Stimulated activated CD8-positive, alpha-beta memory T cell treated with anti-CD3 and anti-CD28 coated beads, Interleukin-2, amount 100 ng/mL, for 48 hours (primary cell): ENCODE data around the gene AOAH.
"Not testable (repeated sequence)": the region's sequence is repeated elsewhere in the genome, so short reads cannot be mapped to it uniquely, and the experiment has no call there.

ENCODE experiments used
- DNase-seq, 2 donors: peaks; one replicate each; pipeline ENCODE4 v3.0.0-alpha.2; 2020; ENCODE audit warnings: low read depth in 2 of 2

AOAH gene

DNA sequence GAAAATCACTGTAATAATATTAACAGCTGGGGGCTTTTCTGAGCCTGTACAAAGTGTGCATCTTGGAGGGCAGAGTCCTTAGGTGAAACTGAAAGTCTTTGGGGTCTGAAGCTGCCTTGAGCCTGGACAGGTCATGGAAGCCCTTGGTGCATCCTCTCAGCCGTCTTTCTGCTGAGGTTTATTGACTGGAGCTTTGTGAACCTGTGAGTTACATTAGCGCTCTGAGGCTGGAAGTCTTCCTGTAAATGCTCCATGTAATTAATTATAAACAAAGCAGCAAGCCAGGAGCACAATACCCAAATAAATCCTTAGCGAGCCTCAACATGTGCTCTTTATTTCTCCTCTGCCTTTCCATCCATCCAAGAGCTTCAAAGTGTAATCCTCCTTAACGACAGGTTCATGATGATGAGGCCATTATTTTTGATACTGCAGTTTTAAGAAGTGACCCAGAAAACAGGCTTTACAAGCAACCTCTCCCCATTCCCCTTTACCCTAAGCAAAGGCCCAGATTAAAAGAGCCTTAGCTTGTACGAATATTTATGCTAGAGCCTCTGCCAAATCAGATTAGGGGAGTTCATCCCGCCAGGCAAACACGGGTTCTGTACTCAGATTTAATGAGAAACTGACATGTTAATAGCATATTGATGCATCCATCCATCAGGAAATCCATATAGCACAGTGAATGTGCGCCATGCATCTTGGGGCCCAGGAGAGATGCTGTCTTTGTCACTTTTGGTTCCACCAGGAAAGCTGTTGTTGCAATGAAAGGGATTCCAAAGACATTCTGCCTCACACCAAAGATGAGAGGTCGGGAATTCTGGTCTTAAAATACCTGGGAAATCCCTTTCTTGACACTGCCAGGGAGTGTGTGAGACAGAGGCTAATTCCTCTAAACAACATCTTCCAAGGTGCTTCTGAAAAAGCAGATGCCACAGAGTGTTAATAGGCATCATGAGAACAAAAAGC lies 216.5 kb downstream of the AOAH start:
- DNase-seq = no peak

DNA sequence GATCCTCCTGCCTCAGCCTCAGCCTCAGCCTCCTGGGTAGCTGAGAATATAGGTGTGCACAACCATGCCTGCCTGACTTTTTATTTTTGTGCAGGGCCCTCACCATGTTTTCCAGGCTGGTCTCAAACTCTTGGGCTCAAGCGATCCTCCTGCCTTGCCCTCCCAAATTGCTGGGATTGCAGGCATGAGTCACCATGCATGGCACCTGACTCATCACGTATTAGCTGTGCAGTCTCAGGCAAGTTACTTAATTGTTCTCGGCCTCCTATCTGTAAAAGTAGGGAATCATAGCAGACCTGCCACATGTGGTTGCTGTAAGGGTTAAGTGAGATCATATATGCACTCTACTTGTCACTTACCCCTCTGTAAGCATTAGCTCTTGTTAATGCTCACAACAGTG lies 217.5 kb downstream of the AOAH start:
- DNase-seq = no peak

GRCh38 chr7:36506130-36506798 lies 218.0 kb downstream of the AOAH start:
- no peak for DNase-seq

- DNase-seq = not testable (repeated sequence)
These were observed 219.7 kb downstream of the AOAH start for GRCh38 chr7:36504617-36505016.

GRCh38 chr7:36504216-36504615 lies 220.1 kb downstream of the AOAH start:
- not testable (repeated sequence) for DNase-seq

GRCh38 chr7:36497775-36498174 lies 226.5 kb downstream of the AOAH start:
- DNase-seq = no peak

- not testable (repeated sequence) for DNase-seq
These were observed 227.1 kb downstream of the AOAH start for GRCh38 chr7:36497176-36497575.

DNA sequence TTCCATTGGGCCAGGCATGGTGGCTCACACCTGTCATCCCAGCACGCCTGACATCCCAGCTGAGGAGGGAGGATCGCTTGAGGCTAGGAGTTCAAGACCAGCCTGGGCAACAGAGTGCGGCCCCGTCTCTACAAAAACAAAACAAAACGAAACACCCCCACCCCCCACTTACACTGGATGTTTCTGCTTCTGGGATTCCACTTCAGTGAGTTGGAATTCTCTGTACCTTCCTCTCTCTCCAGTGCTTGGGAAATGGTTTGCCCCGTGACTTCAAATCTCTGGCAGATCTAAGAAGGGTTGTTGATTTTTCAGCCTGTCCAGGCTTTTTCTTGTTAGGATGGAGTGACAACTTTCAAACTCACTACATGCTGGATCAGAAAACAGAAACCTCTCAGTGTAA lies 227.7 kb downstream of the AOAH start:
- DNase-seq = no peak

GRCh38 chr7:36491317-36491716 lies 233.0 kb downstream of the AOAH start:
- DNase-seq = no peak

GRCh38 chr7:36490419-36490830 lies 233.9 kb downstream of the AOAH start:
- no peak for DNase-seq

GRCh38 chr7:36488672-36489071 lies 235.6 kb downstream of the AOAH start:
- DNase-seq = not testable (repeated sequence)

- no peak for DNase-seq
These were observed 236.4 kb downstream of the AOAH start for GRCh38 chr7:36487756-36488336.

DNA sequence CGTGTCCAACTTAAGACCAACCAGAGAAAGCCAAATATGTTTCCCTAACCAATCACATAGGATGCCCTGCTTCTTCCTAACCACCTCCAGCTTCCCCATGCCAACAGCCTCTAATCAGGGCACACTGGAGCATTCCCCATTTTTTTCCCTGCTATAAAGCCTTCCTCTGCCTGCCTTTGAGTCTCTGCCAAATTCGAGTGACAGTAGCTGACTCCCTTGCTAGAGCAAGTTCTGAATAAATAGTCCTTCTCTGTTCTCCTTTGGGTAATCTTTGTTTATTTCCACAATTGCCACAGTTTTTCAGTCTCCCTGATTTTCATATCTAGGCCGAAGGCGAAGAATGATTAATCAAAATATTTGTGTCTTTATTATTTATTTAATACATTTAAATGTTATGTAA lies 238.0 kb downstream of the AOAH start:
- no peak for DNase-seq

GRCh38 chr7:36484265-36484664 lies 240.0 kb downstream of the AOAH start:
- DNase-seq = no peak

DNA sequence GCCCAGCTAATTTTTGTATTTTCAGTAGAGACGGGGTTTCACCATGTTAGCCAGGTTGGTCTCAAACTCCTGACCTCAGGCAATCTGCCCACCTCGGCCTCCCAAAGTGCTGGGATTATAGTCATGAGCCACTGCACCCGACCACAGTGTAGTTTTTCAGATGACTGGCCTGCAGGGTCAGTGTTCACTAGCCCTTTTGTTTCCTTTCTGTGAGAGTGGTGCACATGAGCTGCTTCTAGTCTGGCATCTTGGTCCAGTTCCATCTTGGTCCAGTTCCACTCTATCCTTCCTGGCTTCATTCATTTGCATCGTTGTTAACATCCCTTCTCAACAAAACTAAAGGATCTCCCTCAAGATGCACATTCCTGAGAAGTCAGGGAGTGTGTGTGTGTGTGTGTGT lies 240.4 kb downstream of the AOAH start:
- not testable (repeated sequence) for DNase-seq

- DNase-seq = no peak
These were observed 245.5 kb downstream of the AOAH start for GRCh38 chr7:36478745-36479144.

DNA sequence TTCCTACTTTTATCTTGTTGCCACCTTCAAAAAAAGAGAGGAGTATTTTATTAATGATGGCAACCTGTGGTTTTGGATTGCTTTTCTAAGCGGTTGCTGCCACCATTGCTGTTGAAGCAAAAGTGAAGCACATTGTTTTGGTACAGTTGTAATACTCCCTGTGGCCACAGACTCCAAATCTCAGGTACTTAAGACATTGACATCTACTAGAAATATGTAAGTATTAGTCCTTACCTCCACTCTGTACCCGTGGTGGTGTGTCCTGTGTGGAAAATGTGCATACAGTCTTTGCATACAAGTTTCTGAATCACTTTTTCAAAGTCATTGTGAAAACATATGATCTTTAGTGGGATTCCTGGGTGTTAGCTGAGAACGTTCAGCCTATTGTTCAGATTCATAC lies 248.9 kb downstream of the AOAH start:
- DNase-seq = no peak

DNA sequence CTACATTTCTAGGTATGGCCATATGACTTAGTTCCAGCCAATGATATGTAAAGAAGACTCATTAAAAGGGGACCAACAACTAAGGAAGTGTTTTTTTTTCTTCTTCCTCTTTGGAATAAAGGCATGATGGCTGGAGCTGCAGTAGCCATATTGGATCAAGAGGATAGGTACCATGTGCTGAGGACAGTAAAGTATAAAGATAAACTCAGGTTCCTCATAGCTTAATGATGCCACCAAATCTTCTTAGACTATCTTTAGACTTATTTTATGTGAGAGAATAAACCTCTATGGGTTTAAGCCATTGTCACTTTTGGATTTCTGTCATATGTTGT lies 249.3 kb downstream of the AOAH start:
- no peak for DNase-seq

GRCh38 chr7:36474283-36475010 lies 249.8 kb downstream of the AOAH start:
- DNase-seq = no peak

GRCh38 chr7:36473454-36474282 lies 250.6 kb downstream of the AOAH start:
- peak; percentile 16 to 33 for DNase-seq

GRCh38 chr7:36472141-36472729 lies 252.1 kb downstream of the AOAH start:
- no peak for DNase-seq
